GM23248 (cell line): ENCODE measurements around the gene GNAT3. TPM values are rescaled to one million over a fixed set of nuclear protein-coding genes. Genes with fewer than 3 reads are reported as not detected.
A peak's percentile ranks its signal among the peaks of the same experiment; 100 is the strongest.

Source experiments
- DNase-seq: peaks from one replicate; pipeline ENCODE4 v3.0.0-alpha.2; 2015
- H2AFZ ChIP-seq: fragments of 200-600 bp; sonication (generic); 2 replicates; pipeline ENCODE4 v1.6.1; 2016; ENCODE audit warnings: antibody characterized with exemption
- H3F3A ChIP-seq: fragments of 200-600 bp; sonication (generic); 2 replicates; pipeline ENCODE4 v1.6.1; 2016; ENCODE audit warnings: mild to moderate bottlenecking, antibody characterized with exemption, mixed run types; ENCODE audit not compliant: insufficient read depth
- H3K27ac ChIP-seq: fragments of 200-600 bp; sonication (generic); 2 replicates; pipeline ENCODE4 v1.5.1; 2016; ENCODE audit warnings: mild to moderate bottlenecking
- H3K27me3 ChIP-seq: fragments of 200-600 bp; sonication (generic); replicated peaks from 2 replicates; pipeline ENCODE4 v1.6.1; 2016; ENCODE audit warnings: mild to moderate bottlenecking; ENCODE audit not compliant: insufficient read depth
- H3K36me3 ChIP-seq: fragments of 200-600 bp; sonication (generic); 2 replicates; pipeline ENCODE4 v1.6.1; 2016; ENCODE audit warnings: low read depth, mild to moderate bottlenecking
- H3K4me1 ChIP-seq: fragments of 200-600 bp; sonication (generic); 2 replicates; pipeline ENCODE4 v1.6.1; 2016; ENCODE audit warnings: mild to moderate bottlenecking; ENCODE audit not compliant: insufficient read depth
- H3K4me2 ChIP-seq: fragments of 200-600 bp; sonication (generic); one replicate; pipeline ENCODE4 v1.6.1; 2016; ENCODE audit warnings: mild to moderate bottlenecking; ENCODE audit not compliant: unreplicated experiment
- H3K4me3 ChIP-seq: fragments of 200-600 bp; sonication (generic); 2 replicates; pipeline ENCODE4 v1.5.1; 2016; ENCODE audit warnings: mild to moderate bottlenecking
- H3K79me2 ChIP-seq: fragments of 200-600 bp; sonication (generic); 2 replicates; pipeline ENCODE4 v1.6.1; 2016; ENCODE audit warnings: mild to moderate bottlenecking; ENCODE audit not compliant: insufficient read depth
- H3K9ac ChIP-seq: fragments of 200-600 bp; sonication (generic); 2 replicates; pipeline ENCODE4 v1.6.1; 2016; ENCODE audit warnings: mild to moderate bottlenecking
- H3K9me2 ChIP-seq: fragments of 200-600 bp; sonication (generic); 2 replicates; pipeline ENCODE4 v1.6.1; 2016; ENCODE audit warnings: mixed run types, mild to moderate bottlenecking, moderate library complexity; ENCODE audit not compliant: insufficient read depth
- H3K9me3 ChIP-seq: fragments of 200-600 bp; sonication (generic); one replicate; pipeline ENCODE4 v1.6.1; 2017; ENCODE audit warnings: low read depth
- H4K20me1 ChIP-seq: fragments of 200-600 bp; sonication (generic); 2 replicates; pipeline ENCODE4 v1.6.0; 2016; ENCODE audit not compliant: insufficient read depth
- EZH2 ChIP-seq: fragments of 200-600 bp; sonication (generic); IDR thresholded peaks from 2 replicates; pipeline ENCODE4 v1.6.1; 2018; ENCODE audit warnings: antibody characterized with exemption, mild to moderate bottlenecking; ENCODE audit not compliant: insufficient read depth, poor library complexity, severe bottlenecking
- EZH2phosphoT487 ChIP-seq: fragments of 200-600 bp; sonication (generic); IDR thresholded peaks from 2 replicates; pipeline ENCODE4 v1.6.1; 2018; ENCODE audit warnings: antibody characterized with exemption, moderate library complexity, mild to moderate bottlenecking, low read depth; ENCODE audit not compliant: insufficient read depth
- WGBS, 2 experiments: methylation state at CpG; one replicate each; pipeline ENCODE4 v1.1.6; 2015 to 2017; ENCODE audit warnings: low lambda C conversion rate in 2 of 2, low coverage in 1 of 2; ENCODE audit errors: missing lambda C conversion rate in 2 of 2; 5-methylcytosine and 5-hydroxymethylcytosine counted together
- in situ Hi-C: fragments of 300-500 bp; cut with MboI; formaldehyde crosslinking; loops from 2 replicates; pipeline ENCODE4 v1.15.0; 2020
- polyA plus RNA-seq: library from polyadenylated mRNA; unstranded; fragments of >200 nt; fragmentation: Nextera tagmentation; extraction: Ambion mirVana; gene quantifications from 2 replicates; pipeline ENCODE4 v1.2.1, GENCODE V29; 2016
- total RNA-seq: library from RNA; depleted of rRNA; stranded (reverse); fragments of >200 nt; shearing (Covaris generic); gene quantifications from 2 replicates; pipeline ENCODE4 v1.2.3, GENCODE V29; 2014; rRNA removed

The GNAT3 gene
- total RNA-seq (not detected in 2 replicates), polyA plus RNA-seq (not detected in 2 replicates)

GRCh38 chr7:80511964-80512363 lies at the start of gene GNAT3:
Gene GNAT3 (minus strand): TSS chr7:80512064. CDS start chr7:80511926, 138 bp downstream.
- Histone ChIP-seq H3K4me2 (no peak within 1 kb of the TSS), H2AFZ (no peak within 1 kb of the TSS), H3K4me3 (no peak within 1 kb of the TSS), H3K9me3 (no peaks in the 10 kb centered on the region), H3K79me2 (no peaks in the 10 kb centered on the region), H3K9ac (no peak within 1 kb of the TSS), H3F3A (no peaks in the 10 kb centered on the region), H3K4me1 (0 out of 2 replicates have a peak, but pooled peaks cover 6% of the 10 kb centered on the region), H3K9me2 (no peaks in the 10 kb centered on the region), H3K27ac (no peak within 1 kb of the TSS), H3K36me3 (no peaks in the 10 kb centered on the region), H3K27me3 (no peaks in the 10 kb centered on the region), H4K20me1 (no peaks in the 10 kb centered on the region)
- TF ChIP-seq EZH2 (no peak), EZH2phosphoT487 (no peak)
- WGBS, 2 experiments: 91 to 97% methylated on average over 3 of the region's 3 CpGs
- no peak for DNase-seq
- in situ Hi-C loops: no loop called here

- H3K4me3 ChIP-seq: no peak overlapping the region
- WGBS, 2 experiments: 86 to 87% methylated on average over 3 of the region's 3 CpGs
- in situ Hi-C loops: no loop called here
Observed at GRCh38 chr7:80558116-80558515, 46.3 kb upstream of the GNAT3 start.

GRCh38 chr7:80552031-80552694 lies 40.3 kb upstream of the GNAT3 start:
- Histone ChIP-seq H4K20me1 (no peaks in the 10 kb centered on the region), H3K27ac (no peak overlapping the region), H3K4me2 (peak overlapping the region; percentile 17), H2AFZ (no peak overlapping the region), H3K36me3 (no peaks in the 10 kb centered on the region), H3K4me1 (peaks cover 26% of the 10 kb centered on the region), H3K79me2 (no peaks in the 10 kb centered on the region), H3K4me3 (no peak overlapping the region), H3K9ac (no peak overlapping the region), H3K9me3 (no peaks in the 10 kb centered on the region), H3K27me3 (no peaks in the 10 kb centered on the region), H3K9me2 (no peaks in the 10 kb centered on the region; the same call in none of the 2 replicates), H3F3A (peaks cover 14% of the 10 kb centered on the region; the same call in 1 of the 2 replicates)
- TF ChIP-seq EZH2phosphoT487: no peak
- no peak for TF ChIP-seq EZH2
- WGBS, 2 experiments: 0% methylated on average over 1 of the region's 1 CpG
- peak; percentile 65 for DNase-seq
- in situ Hi-C loops: no loop called here

More at GRCh38 chr7:80558116-80558515, 46.3 kb upstream of the GNAT3 start:
- Histone ChIP-seq H3K4me2 (no peak overlapping the region), H3K9me3 (no peaks in the 10 kb centered on the region), H4K20me1 (no peaks in the 10 kb centered on the region), H3K9me2 (no peaks in the 10 kb centered on the region; the same call in none of the 2 replicates), H3K36me3 (no peaks in the 10 kb centered on the region), H3K4me1 (no peaks in the 10 kb centered on the region), H3K27ac (no peak overlapping the region), H3K79me2 (no peaks in the 10 kb centered on the region), H2AFZ (no peak overlapping the region), H3K9ac (no peak overlapping the region), H3F3A (no peaks in the 10 kb centered on the region), H3K27me3 (no peaks in the 10 kb centered on the region)
- DNase-seq: no peak
- TF ChIP-seq EZH2phosphoT487 (no peak), EZH2 (no peak)

GRCh38 chr7:80550005-80550404 lies 38.1 kb upstream of the GNAT3 start:
- peaks cover 26% of the 10 kb centered on the region for H3K4me1 ChIP-seq
- H3K36me3 ChIP-seq: no peaks in the 10 kb centered on the region
- H3K9me3 ChIP-seq: no peaks in the 10 kb centered on the region
- peaks cover 14% of the 10 kb centered on the region; the same call in 1 of the 2 replicates for H3F3A ChIP-seq
- in situ Hi-C loops: no loop called here
- H2AFZ ChIP-seq: no peak overlapping the region
- H3K9me2 ChIP-seq: no peaks in the 10 kb centered on the region; the same call in 1 of the 2 replicates
- H3K4me3 ChIP-seq: no peak overlapping the region
- 96 to 98% methylated on average over 2 of the region's 2 CpGs for WGBS, 2 experiments
- H4K20me1 ChIP-seq: no peaks in the 10 kb centered on the region
- H3K79me2 ChIP-seq: no peaks in the 10 kb centered on the region
- H3K27me3 ChIP-seq: no peaks in the 10 kb centered on the region
- TF ChIP-seq EZH2phosphoT487: no peak
- no peak for TF ChIP-seq EZH2
- no peak overlapping the region for H3K4me2 ChIP-seq
- DNase-seq: no peak
- H3K27ac ChIP-seq: no peak overlapping the region
- no peak overlapping the region for H3K9ac ChIP-seq
